ENCODE data around the gene GPR15. TPM values are rescaled to one million over a fixed set of nuclear protein-coding genes. Genes with fewer than 3 reads are reported as not detected.

The GPR15 gene
- total RNA-seq, 1 donor from 2014 or later = not detected

DNA sequence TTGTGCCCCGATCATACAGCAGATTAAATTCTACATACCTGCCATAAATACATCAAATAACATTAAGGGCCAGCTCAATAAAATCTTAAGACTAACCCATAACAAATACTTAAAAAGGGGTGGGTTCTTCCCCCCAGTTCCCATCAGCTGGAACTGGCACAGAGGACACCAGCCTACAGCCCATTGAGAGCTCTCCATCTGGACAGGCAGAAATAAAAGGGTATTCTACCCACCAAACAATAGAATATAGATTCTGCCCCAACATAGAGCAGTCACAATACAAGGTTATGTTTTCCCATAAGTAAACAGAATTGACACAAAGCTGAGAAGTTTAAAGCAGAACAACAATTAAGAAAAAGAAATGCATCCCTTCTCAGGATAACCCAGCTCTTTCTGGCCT lies 49.7 kb downstream of the GPR15 start:
- no peak for TF ChIP-seq CTCF (IDR thresholded peaks at IDR 0.05; ENCODE audit: unreplicated experiment)
- Mint-ChIP-seq H3K4me1 (no peaks in the 10 kb centered on the region), H3K9me3 (no peaks in the 10 kb centered on the region), H3K27me3 (ENCODE audit: low read depth) (no peaks in the 10 kb centered on the region), H3K36me3 (peaks cover 33% of the 10 kb centered on the region), H3K4me3 (no peak overlapping the region), H3K27ac (no peak overlapping the region)
- no peak for DNase-seq (ENCODE audit: low spot score in 2 of 2, unreplicated experiment in 2 of 2)

GRCh38 chr3:98582042-98582441 lies 50.3 kb downstream of the GPR15 start:
- TF ChIP-seq CTCF (IDR thresholded peaks at IDR 0.05; ENCODE audit: unreplicated experiment) = no peak
- no peaks in the 10 kb centered on the region for H3K27me3 Mint-ChIP-seq (ENCODE audit: low read depth)
- peaks cover 31% of the 10 kb centered on the region for H3K36me3 Mint-ChIP-seq
- H3K27ac Mint-ChIP-seq = no peak overlapping the region
- no peak for DNase-seq (ENCODE audit: low spot score in 2 of 2, unreplicated experiment in 2 of 2)
- no peak overlapping the region for H3K4me3 Mint-ChIP-seq
- H3K4me1 Mint-ChIP-seq = no peaks in the 10 kb centered on the region
- no peaks in the 10 kb centered on the region for H3K9me3 Mint-ChIP-seq

- Mint-ChIP-seq H3K27me3 (ENCODE audit: low read depth) (no peaks in the 10 kb centered on the region), H3K4me1 (no peaks in the 10 kb centered on the region), H3K4me3 (no peak overlapping the region), H3K36me3 (peaks cover 32% of the 10 kb centered on the region), H3K9me3 (no peaks in the 10 kb centered on the region), H3K27ac (no peak overlapping the region)
- DNase-seq (ENCODE audit: low spot score in 2 of 2, unreplicated experiment in 2 of 2) = no peak
- no peak for TF ChIP-seq CTCF (IDR thresholded peaks at IDR 0.05; ENCODE audit: unreplicated experiment)
These were observed 52.0 kb downstream of the GPR15 start for GRCh38 chr3:98583766-98584165.

Other genes starting within 250 kb of the GPR15 start
- gene OR5H2, start 249.5 kb upstream of the GPR15 start, total RNA-seq = not detected in 3 replicates
- not detected in 3 replicates for gene OR5K4, start 178.1 kb upstream of the GPR15 start, total RNA-seq
- not detected in 3 replicates for gene OR5K3, start 141.3 kb upstream of the GPR15 start, total RNA-seq
- gene OR5K1, start 68.8 kb upstream of the GPR15 start, total RNA-seq = not detected in 3 replicates
- not detected in 3 replicates for gene OR5K2, start 34.3 kb upstream of the GPR15 start, total RNA-seq
- 73.6 to 89.0 TPM (median 87.2 TPM) in 3 replicates for gene CLDND1, start 9.1 kb upstream of the GPR15 start, total RNA-seq
- 17.9 to 20.8 TPM (median 18.4 TPM) in 3 replicates for gene CPOX, start 61.6 kb downstream of the GPR15 start, total RNA-seq
- gene ST3GAL6, start 231.4 kb downstream of the GPR15 start, total RNA-seq = 9.0 to 14.1 TPM (median 11.1 TPM) in 3 replicates

All from mesothelial cell of epicardium (in vitro differentiated cells).